Transverse colon (tissue), 4 donors: ENCODE measurements around the gene CCDC47. TPM values are rescaled to one million over a fixed set of nuclear protein-coding genes. Genes with fewer than 3 reads are reported as not detected.

Experiments
- DNase-seq: peaks from one replicate; pipeline ENCODE4 v3.0.0-alpha.2; 2019
- H3K27ac ChIP-seq, 4 donors: fragments of 200-600 bp; sonication (generic); 2 replicates each; pipeline ENCODE4 v1.5.1; 2016 to 2018; ENCODE audit warnings: inconsistent platforms in 4 of 4
- H3K27me3 ChIP-seq: fragments of 200-600 bp; sonication (generic); 2 replicates; pipeline ENCODE4 v1.5.1; 2017; ENCODE audit warnings: inconsistent platforms
- H3K36me3 ChIP-seq, 4 donors: fragments of 200-600 bp; sonication (generic); 2 replicates each; pipeline ENCODE4 v1.5.1; 2017 to 2019; ENCODE audit warnings: inconsistent platforms in 4 of 4
- H3K4me1 ChIP-seq, 4 donors: fragments of 200-600 bp; sonication (generic); 2 replicates each; pipeline ENCODE4 v1.5.1; 2017 to 2020; ENCODE audit warnings: inconsistent platforms in 4 of 4
- H3K4me3 ChIP-seq, 4 donors: fragments of 200-600 bp; sonication (generic); 1 replicate in 1 of 4; 2 replicates in 3 of 4; pipeline versions ENCODE4 v1.5.1 to v1.6.1; 2017 to 2019; ENCODE audit warnings: inconsistent platforms in 4 of 4
- H3K9me3 ChIP-seq, 2 donors: fragments of 200-600 bp; sonication (generic); 2 replicates each; pipeline ENCODE4 v1.5.1; 2017 to 2019; ENCODE audit warnings: inconsistent platforms in 2 of 2
- EP300 ChIP-seq: sonication (generic); formaldehyde crosslinking; IDR thresholded peaks from one replicate; pipeline ENCODE4 v1.6.1; 2017; ENCODE audit warnings: antibody characterized with exemption, low read depth
- POLR2A ChIP-seq: fragments of 450-650 bp; IDR thresholded peaks from one replicate; pipeline ENCODE4 v1.6.1; 2016; ENCODE audit warnings: antibody characterized with exemption, mild to moderate bottlenecking, moderate library complexity
- POLR2AphosphoS5 ChIP-seq, 3 donors: sonication (generic); formaldehyde crosslinking; IDR thresholded peaks; one replicate each; pipeline ENCODE4 v1.6.1; 2016; ENCODE audit warnings: antibody characterized with exemption in 3 of 3
- WGBS, 2 donors: methylation state at CpG; one replicate each; pipeline ENCODE4 v1.1.5; 2018; ENCODE audit warnings: low coverage in 1 of 2; 5-methylcytosine and 5-hydroxymethylcytosine counted together
- in situ Hi-C, 4 donors: fragments of 200-750 bp; cut with MboI; loops; one replicate each; pipeline versions ENCODE4 v1.15.0 to v1.15.1; 2017; ENCODE audit warnings: low sequenced_read_pairs in 3 of 4, low pct_ligation_motif_present in 1 of 4, low pct_unique_long_range_greater_than_20kb in 1 of 4
- intact Hi-C: fragments of 100-400 bp; cut with DNase I; formaldehyde crosslinking; loops from one replicate; pipeline ENCODE4 v1.15.1; 2023; ENCODE audit warnings: low total_unique reads
- total RNA-seq, 4 donors: library from RNA; depleted of rRNA; stranded (reverse); fragments of >200 nt; gene quantifications; one replicate each; pipeline ENCODE4 v1.1.0, GENCODE V29; 2016
- TF ChIP-seq, protein P1 (sequence below), 5 experiments: fragments of 200-600 bp in 3 of 5; fragments of 450-650 bp in 2 of 5; sonication (generic) in 3 of 5; IDR thresholded peaks; 1 replicate in 2 of 5; 2 replicates in 3 of 5; pipeline ENCODE4 v1.5.1; 2016 to 2017; ENCODE audit warnings: antibody characterized with exemption in 5 of 5, inconsistent platforms in 3 of 5, mild to moderate bottlenecking in 2 of 5, moderate library complexity in 1 of 5

The CCDC47 gene
- total RNA-seq, 4 donors from 2014 or later: 78.2 to 129 (median 101) TPM

GRCh38 chr17:63768433-63768832, 5.0 kb downstream of the CCDC47 start:
- peaks cover 0 to 18% (median 7%) of the 10 kb centered on the region in 4 donors for H3K36me3 ChIP-seq
- WGBS, 2 donors: 89% methylated on average over 7 of the region's 7 CpGs; no CpG with 5 or more reads in 1 of the 2 donors
- H3K27me3 ChIP-seq: no peaks in the 10 kb centered on the region
- peaks cover 0 to 20% (median 12%) of the 10 kb centered on the region in 4 donors for H3K4me1 ChIP-seq
- intact Hi-C loops: no loop called here
- no peak overlapping the region for H3K27ac ChIP-seq
- H3K4me3 ChIP-seq: no peak overlapping the region
- in situ Hi-C loops: no loop called here
- no peaks in the 10 kb centered on the region for H3K9me3 ChIP-seq
- DNase-seq: no peak
- TF ChIP-seq, protein P1, sequence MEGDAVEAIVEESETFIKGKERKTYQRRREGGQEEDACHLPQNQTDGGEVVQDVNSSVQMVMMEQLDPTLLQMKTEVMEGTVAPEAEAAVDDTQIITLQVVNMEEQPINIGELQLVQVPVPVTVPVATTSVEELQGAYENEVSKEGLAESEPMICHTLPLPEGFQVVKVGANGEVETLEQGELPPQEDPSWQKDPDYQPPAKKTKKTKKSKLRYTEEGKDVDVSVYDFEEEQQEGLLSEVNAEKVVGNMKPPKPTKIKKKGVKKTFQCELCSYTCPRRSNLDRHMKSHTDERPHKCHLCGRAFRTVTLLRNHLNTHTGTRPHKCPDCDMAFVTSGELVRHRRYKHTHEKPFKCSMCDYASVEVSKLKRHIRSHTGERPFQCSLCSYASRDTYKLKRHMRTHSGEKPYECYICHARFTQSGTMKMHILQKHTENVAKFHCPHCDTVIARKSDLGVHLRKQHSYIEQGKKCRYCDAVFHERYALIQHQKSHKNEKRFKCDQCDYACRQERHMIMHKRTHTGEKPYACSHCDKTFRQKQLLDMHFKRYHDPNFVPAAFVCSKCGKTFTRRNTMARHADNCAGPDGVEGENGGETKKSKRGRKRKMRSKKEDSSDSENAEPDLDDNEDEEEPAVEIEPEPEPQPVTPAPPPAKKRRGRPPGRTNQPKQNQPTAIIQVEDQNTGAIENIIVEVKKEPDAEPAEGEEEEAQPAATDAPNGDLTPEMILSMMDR (IDR thresholded peaks at IDR 0.05): no peak
- TF ChIP-seq EP300: no peak
- no peak for TF ChIP-seq POLR2A
- no peak for TF ChIP-seq POLR2AphosphoS5 (IDR thresholded peaks at IDR 0.05)

DNA sequence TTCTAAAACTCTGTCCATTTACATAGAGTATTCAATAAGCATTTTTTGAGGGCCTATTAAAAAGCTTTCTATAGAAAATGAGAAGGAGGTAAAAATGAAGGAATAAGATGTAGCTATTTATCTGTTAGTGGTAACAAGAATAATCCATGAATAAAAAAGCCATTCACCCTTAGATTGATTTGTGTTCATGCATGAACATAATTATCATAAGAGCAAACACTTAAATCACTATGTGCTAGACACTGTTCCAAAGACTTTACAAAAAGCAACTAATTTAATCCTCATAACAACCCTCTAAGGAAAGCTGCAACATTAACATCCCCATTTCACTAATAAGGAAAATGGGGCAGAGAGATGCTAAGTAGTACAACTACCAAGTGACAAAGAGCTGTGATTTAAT, 6.6 kb downstream of the CCDC47 start:
- intact Hi-C loops: no loop called here
- in situ Hi-C loops: no loop called here
- Histone ChIP-seq H3K27ac (no peak overlapping the region), H3K4me1 (peaks cover 4 to 19% (median 6%) of the 10 kb centered on the region in 4 donors), H3K36me3 (peaks cover 0 to 26% (median 12%) of the 10 kb centered on the region in 4 donors), H3K27me3 (no peaks in the 10 kb centered on the region), H3K9me3 (no peaks in the 10 kb centered on the region), H3K4me3 (no peak overlapping the region)
- TF ChIP-seq POLR2A: no peak
- TF ChIP-seq POLR2AphosphoS5 (IDR thresholded peaks at IDR 0.05): no peak
- TF ChIP-seq, protein P1 (IDR thresholded peaks at IDR 0.05): no peak
- no peak for DNase-seq

GRCh38 chr17:63764716-63765115, 8.7 kb downstream of the CCDC47 start:
- intact Hi-C loops: no loop called here
- no peak for DNase-seq
- Histone ChIP-seq H3K4me3 (no peak overlapping the region), H3K27ac (no peak overlapping the region), H3K27me3 (no peaks in the 10 kb centered on the region), H3K4me1 (peaks cover 0 to 17% (median 4%) of the 10 kb centered on the region in 4 donors), H3K36me3 (peaks cover 0 to 39% (median 16%) of the 10 kb centered on the region in 4 donors), H3K9me3 (no peaks in the 10 kb centered on the region)
- 77 to 82% methylated on average over 4 of the region's 4 CpGs for WGBS, 2 donors
- TF ChIP-seq EP300 (no peak), POLR2AphosphoS5 (IDR thresholded peaks at IDR 0.05) (no peak), POLR2A (no peak)
- TF ChIP-seq, protein P1 (IDR thresholded peaks at IDR 0.05): no peak
- in situ Hi-C loops: no loop called here

DNA sequence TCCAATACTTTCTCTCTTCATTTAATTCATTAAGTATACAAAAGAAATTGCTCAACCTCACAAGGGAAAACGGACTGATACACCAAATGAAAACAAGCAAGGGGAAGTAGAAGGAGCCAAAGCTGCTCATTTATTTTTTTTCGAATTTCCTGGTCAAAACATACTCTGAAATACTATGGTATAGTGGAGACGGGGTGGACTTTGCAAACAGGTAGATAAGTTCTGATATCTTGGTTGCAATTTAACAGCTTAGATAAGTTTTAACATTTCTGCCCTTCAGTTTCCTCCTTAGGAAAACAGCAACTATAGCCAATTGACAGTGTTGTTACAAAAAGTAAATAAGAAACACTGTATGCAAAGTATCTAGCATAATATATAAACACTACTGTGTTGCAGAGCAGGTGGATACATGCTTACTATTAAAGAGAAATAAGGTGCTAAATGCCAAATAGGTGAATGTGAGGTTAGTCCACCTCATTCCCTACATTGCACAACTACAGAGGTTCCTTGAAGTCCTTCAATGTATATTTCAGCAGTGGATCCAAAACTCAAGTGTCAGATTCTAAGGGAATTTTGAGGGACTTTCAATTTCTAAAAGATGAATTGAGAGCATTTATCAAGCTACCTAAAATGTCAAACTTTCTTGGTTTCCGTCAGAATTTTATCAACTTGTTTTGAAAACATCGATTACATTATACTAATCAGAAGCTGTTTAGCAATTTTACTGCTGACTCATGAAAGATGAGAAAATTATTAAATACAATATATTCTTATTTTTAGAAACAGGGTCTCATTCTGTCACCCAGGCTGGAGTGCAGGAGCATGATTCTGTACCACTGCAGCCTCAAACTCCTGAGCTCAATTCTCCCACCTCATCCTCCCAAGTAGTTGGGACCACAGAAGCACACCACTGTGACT, 11.0 kb downstream of the CCDC47 start:
- Histone ChIP-seq H3K36me3 (peaks cover 0 to 51% (median 17%) of the 10 kb centered on the region in 4 donors), H3K27ac (peak overlapping the region; percentile 52 to 60 (median 56)), H3K4me1 (peaks cover 0 to 17% (median 4%) of the 10 kb centered on the region in 4 donors), H3K9me3 (no peaks in the 10 kb centered on the region), H3K27me3 (no peaks in the 10 kb centered on the region), H3K4me3 (no peak overlapping the region)
- TF ChIP-seq, protein P1 (IDR thresholded peaks at IDR 0.05): no peak
- TF ChIP-seq POLR2AphosphoS5 (IDR thresholded peaks at IDR 0.05) (no peak), POLR2A (no peak), EP300 (no peak)
- in situ Hi-C loops: no loop called here
- intact Hi-C loops: no loop called here
- 54 to 67% methylated on average over 5 of the region's 5 CpGs for WGBS, 2 donors
- no peak for DNase-seq
